IMR-90 (cell line): Measurements from ENCODE around the gene AMOTL1.

Source experiments
- CTCF ChIP-seq: conservative IDR thresholded peaks from 2 replicates; pipeline ENCODE4 v1.5.1; 2012; ENCODE audit warnings: mild to moderate bottlenecking, low read depth, low read length, improper control_type of control experiment
- ELK1 ChIP-seq: fragments of 150-350 bp; IDR thresholded peaks from 2 replicates; pipeline ENCODE4 v1.6.1; 2016; ENCODE audit warnings: low read depth, mild to moderate bottlenecking, low read length, moderate library complexity, borderline replicate concordance
- MAFK ChIP-seq: IDR thresholded peaks from 2 replicates; pipeline ENCODE4 v1.6.1; 2012; ENCODE audit warnings: low read depth, low read length, improper control_type of control experiment
- MAZ ChIP-seq: IDR thresholded peaks from 2 replicates; pipeline ENCODE4 v1.6.1; 2012; ENCODE audit warnings: low read depth, mild to moderate bottlenecking, low read length, improper control_type of control experiment, moderate library complexity, borderline replicate concordance
- MXI1 ChIP-seq: IDR thresholded peaks from 2 replicates; pipeline ENCODE4 v1.6.1; 2012; ENCODE audit warnings: low read depth, mild to moderate bottlenecking, low read length, moderate library complexity, borderline replicate concordance
- NFE2L2 ChIP-seq: fragments of 150-350 bp; IDR thresholded peaks from 2 replicates; pipeline ENCODE4 v1.6.1; 2016; ENCODE audit warnings: low read depth, mild to moderate bottlenecking, low read length
- POLR2A ChIP-seq: IDR thresholded peaks from 2 replicates; pipeline ENCODE4 v1.6.1; 2012; ENCODE audit warnings: mild to moderate bottlenecking, low read depth, low read length
- RCOR1 ChIP-seq: IDR thresholded peaks from 2 replicates; pipeline ENCODE4 v1.6.1; 2012; ENCODE audit warnings: mild to moderate bottlenecking, low read length, improper control_type of control experiment; ENCODE audit not compliant: insufficient replicate concordance
- RFX5 ChIP-seq: IDR thresholded peaks from 2 replicates; pipeline ENCODE4 v1.8.0; 2012; ENCODE audit warnings: low read depth, mild to moderate bottlenecking, low read length, moderate library complexity
- SMC3 ChIP-seq: fragments of 150-350 bp; IDR thresholded peaks from 2 replicates; pipeline ENCODE4 v1.6.1; 2016; ENCODE audit warnings: low read depth, mild to moderate bottlenecking, antibody characterized with exemption, low read length, moderate library complexity
- USF2 ChIP-seq: fragments of 150-350 bp; IDR thresholded peaks from 2 replicates; pipeline ENCODE4 v1.6.1; 2017; ENCODE audit warnings: mild to moderate bottlenecking, antibody characterized with exemption, low read length, low read depth

- TF ChIP-seq POLR2A (no peak), CTCF (no peak), RFX5 (no peak), SMC3 (no peak), MXI1 (no peak), ELK1 (no peak), MAFK (no peak), MAZ (no peak), RCOR1 (no peak), USF2 (no peak), NFE2L2 (no peak)
These were observed 158.1 kb downstream of the AMOTL1 start for GRCh38 chr11:94926271-94926625.
